Ishikawa (cell line): ENCODE measurements around the gene TNFRSF19.

Experiments used
- CEBPB ChIP-seq: IDR thresholded peaks from 2 replicates; pipeline ENCODE4 v1.6.1; 2012
- CREB1 ChIP-seq: IDR thresholded peaks from 2 replicates; pipeline ENCODE4 v1.6.1; 2012; ENCODE audit warnings: low read depth
- EP300 ChIP-seq: IDR thresholded peaks from 2 replicates; pipeline ENCODE4 v1.6.1; 2012; ENCODE audit warnings: borderline replicate concordance
- MAX ChIP-seq: IDR thresholded peaks from 2 replicates; pipeline ENCODE4 v1.6.1; 2012
- NFIC ChIP-seq: IDR thresholded peaks from 2 replicates; pipeline ENCODE4 v1.6.1; 2012
- RAD21 ChIP-seq: IDR thresholded peaks from 2 replicates; pipeline ENCODE4 v1.6.1; 2012; ENCODE audit warnings: low read depth
- REST ChIP-seq: IDR thresholded peaks from 2 replicates; pipeline ENCODE4 v1.6.1; 2012; ENCODE audit warnings: low read depth, mild to moderate bottlenecking
- TAF1 ChIP-seq: IDR thresholded peaks from 2 replicates; pipeline ENCODE4 v1.6.1; 2012; ENCODE audit warnings: low read depth, mild to moderate bottlenecking
- TCF12 ChIP-seq: IDR thresholded peaks from 2 replicates; pipeline ENCODE4 v1.6.1; 2012; ENCODE audit warnings: low read depth
- TEAD4 ChIP-seq: IDR thresholded peaks from 2 replicates; pipeline ENCODE4 v1.6.1; 2012
- ZBTB7A ChIP-seq: IDR thresholded peaks from 2 replicates; pipeline ENCODE4 v1.6.1; 2012; ENCODE audit warnings: low read depth

DNA sequence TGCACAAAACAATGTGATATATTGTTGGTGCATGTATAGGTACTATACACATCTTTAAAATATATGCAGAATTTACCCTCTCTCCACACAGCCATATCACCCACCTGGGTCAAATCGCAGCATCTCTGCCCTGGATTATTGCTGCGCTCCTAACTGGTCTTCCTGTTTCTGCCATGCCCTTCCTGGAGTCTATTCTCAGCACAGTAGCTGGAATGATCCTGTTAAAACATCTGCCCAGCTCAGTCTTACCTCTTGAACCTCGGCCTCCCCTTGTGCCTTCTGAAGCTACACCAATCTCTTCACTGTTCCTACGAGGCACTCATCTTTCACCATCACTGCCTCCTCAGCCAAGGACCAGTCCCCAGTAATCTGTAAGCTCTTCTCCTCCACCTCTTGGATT lies 25.5 kb upstream of the TNFRSF19 start:
- TF ChIP-seq EP300 (no peak), CEBPB (no peak), TAF1 (no peak), TEAD4 (no peak), REST (no peak), NFIC (no peak), CREB1 (no peak), RAD21 (no peak), ZBTB7A (no peak), MAX (no peak), TCF12 (no peak)
